Testis (tissue), 3 donors: ENCODE data around the gene NCL. TPM values are rescaled to one million over a fixed set of nuclear protein-coding genes. Genes with fewer than 3 reads are reported as not detected.

Experiments used
- DNase-seq: peaks from one replicate; pipeline ENCODE4 v3.0.0-alpha.2; 2019
- H3K27ac ChIP-seq, 2 donors: fragments of 200-600 bp; sonication (generic); one replicate each; pipeline ENCODE4 v1.5.1; 2019
- H3K27me3 ChIP-seq: fragments of 200-600 bp; sonication (generic); one replicate; pipeline ENCODE4 v1.5.1; 2019
- H3K36me3 ChIP-seq: fragments of 200-600 bp; sonication (generic); one replicate; pipeline ENCODE4 v1.5.1; 2017; ENCODE audit warnings: low read depth; ENCODE audit errors: missing control alignments
- H3K4me1 ChIP-seq: fragments of 200-600 bp; sonication (generic); one replicate; pipeline ENCODE4 v1.5.1; 2019
- H3K4me3 ChIP-seq, 2 donors: fragments of 200-600 bp; sonication (generic); one replicate each; pipeline ENCODE4 v1.5.1; 2017 to 2019
- H3K9me3 ChIP-seq: fragments of 200-600 bp; sonication (generic); one replicate; pipeline ENCODE4 v1.5.1; 2017
- CTCF ChIP-seq, 3 experiments: fragments of 450-650 bp in 2 of 3; fragments of 200-600 bp in 1 of 3; sonication (generic) in 1 of 3; IDR thresholded peaks; one replicate each; pipeline ENCODE4 v1.5.1; 2016 to 2019; ENCODE audit warnings: antibody characterized with exemption in 3 of 3, mild to moderate bottlenecking in 2 of 3, moderate library complexity in 1 of 3
- POLR2A ChIP-seq: fragments of 450-650 bp; IDR thresholded peaks from one replicate; pipeline ENCODE4 v1.6.1; 2017; ENCODE audit warnings: antibody characterized with exemption, mild to moderate bottlenecking, moderate library complexity
- WGBS, 2 donors: methylation state at CpG; one replicate each; pipeline ENCODE4 v1.1.5; 2018; 5-methylcytosine and 5-hydroxymethylcytosine counted together
- intact Hi-C: fragments of 100-400 bp; cut with DNase I; formaldehyde crosslinking; loops from one replicate; pipeline ENCODE4 v1.15.1; 2023; ENCODE audit warnings: low total_unique reads
- polyA plus RNA-seq: library from polyadenylated mRNA; stranded (reverse); fragments of 350-450 nt; fragmentation: Illumina TruSeq; extraction: RNeasy Lipid Tissue Mini Kit (QIAGEN cat#74804); gene quantifications from one replicate; pipeline ENCODE4 v1.2.3, GENCODE V29; 2014; ENCODE audit warnings: low read depth, low replicate concordance; ENCODE audit not compliant: insufficient read depth
- total RNA-seq, 2 donors: library from RNA; depleted of rRNA; stranded (reverse); fragments of >200 nt; gene quantifications; one replicate each; pipeline ENCODE4 v1.2.3, GENCODE V29; 2016

NCL gene
- total and polyA plus RNA-seq, 3 donors from 2014 or later, result 207 to 293 (median 224) TPM

GRCh38 chr2:231413921-231414476, 50.3 kb downstream of the NCL start:
- Histone ChIP-seq H3K27ac (no peak overlapping the region), H3K9me3 (no peaks in the 10 kb centered on the region), H3K27me3 (no peaks in the 10 kb centered on the region), H3K36me3 (no peaks in the 10 kb centered on the region), H3K4me3 (no peak overlapping the region), H3K4me1 (peaks cover 4% of the 10 kb centered on the region)
- intact Hi-C loops, result loop anchor here (10.0 kb wide), 2 partner anchors 119 to 179 kb away; no protein-coding TSS in a partner anchor
- TF ChIP-seq POLR2A (no peak), CTCF (IDR thresholded peaks at IDR 0.05) (no peak)
- WGBS, 2 donors, result 77 to 79% methylated on average over 15 of the region's 15 CpGs
- no peak for DNase-seq

DNA sequence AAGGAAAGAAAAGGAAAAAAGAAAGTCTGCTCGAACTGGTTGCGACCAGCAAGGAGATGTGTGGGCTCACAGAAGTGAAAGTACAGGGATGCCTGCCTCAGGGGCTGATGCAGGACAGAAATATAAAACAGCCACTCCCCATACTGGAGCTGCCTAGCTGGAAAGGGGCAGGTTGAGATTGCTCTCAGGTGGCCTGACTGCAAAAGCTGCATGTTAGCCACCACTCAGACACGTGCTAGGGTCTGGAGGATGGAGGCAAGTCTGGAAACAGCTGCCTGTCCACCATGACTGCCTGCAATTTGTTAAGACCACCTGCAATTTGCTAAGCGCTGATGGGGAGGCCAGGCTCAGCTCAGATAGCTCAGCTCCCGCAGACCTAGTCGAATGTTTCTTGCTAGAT, 50.8 kb downstream of the NCL start:
- no peak overlapping the region for H3K27ac ChIP-seq
- DNase-seq, result no peak
- H3K9me3 ChIP-seq, result no peaks in the 10 kb centered on the region
- no peak overlapping the region for H3K4me3 ChIP-seq
- no peaks in the 10 kb centered on the region for H3K27me3 ChIP-seq
- H3K36me3 ChIP-seq, result no peaks in the 10 kb centered on the region
- TF ChIP-seq CTCF (IDR thresholded peaks at IDR 0.05), result no peak
- intact Hi-C loops, result loop anchor here (10.0 kb wide), 2 partner anchors 119 to 179 kb away; no protein-coding TSS in a partner anchor
- H3K4me1 ChIP-seq, result peaks cover 4% of the 10 kb centered on the region
- WGBS, 2 donors, result 87% methylated on average over 6 of the region's 6 CpGs

DNA sequence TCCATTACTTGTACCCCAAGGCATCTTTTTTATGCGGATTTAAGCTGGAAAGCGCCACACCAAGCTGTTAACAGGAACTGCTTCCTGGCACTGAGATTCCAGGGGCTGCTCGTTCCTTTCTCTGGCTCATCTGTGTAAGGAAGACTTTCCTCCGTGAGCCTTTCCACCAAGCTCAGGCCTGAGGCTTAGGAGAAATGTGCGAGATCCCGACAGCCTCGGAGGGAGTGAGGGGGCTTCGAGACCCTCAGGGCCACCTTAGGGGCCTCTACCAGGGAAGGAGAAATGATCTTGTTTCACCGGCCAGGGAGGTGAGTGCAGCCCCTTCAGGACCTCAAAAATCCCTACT, 51.7 kb downstream of the NCL start:
- Histone ChIP-seq H3K4me3 (peak overlapping the region; percentile 56 to 58), H3K4me1 (peaks cover 10% of the 10 kb centered on the region), H3K27me3 (no peaks in the 10 kb centered on the region), H3K36me3 (no peaks in the 10 kb centered on the region), H3K9me3 (no peaks in the 10 kb centered on the region), H3K27ac (peak overlapping the region in 1 of 2 donors; percentile 62)
- 28 to 31% methylated on average over 7 to 9 of the region's 9 CpGs for WGBS, 2 donors
- no peak for DNase-seq
- TF ChIP-seq POLR2A (no peak), CTCF (IDR thresholded peaks at IDR 0.05) (no peak)
- intact Hi-C loops, result loop anchor here (10.0 kb wide), 2 partner anchors 118 to 178 kb away; no protein-coding TSS in a partner anchor

- WGBS, 2 donors, result 2 to 6% methylated on average over 11 to 59 of the region's 67 CpGs
- no peaks in the 10 kb centered on the region for H3K27me3 ChIP-seq
- H3K27ac ChIP-seq, result peak overlapping the region; percentile 20 to 62
- H3K4me3 ChIP-seq, result peak overlapping the region; percentile 56 to 58
- peaks cover 14% of the 10 kb centered on the region for H3K4me1 ChIP-seq
- H3K36me3 ChIP-seq, result no peaks in the 10 kb centered on the region
- intact Hi-C loops, result loop anchor here (10.0 kb wide), 2 partner anchors 117 to 177 kb away; no protein-coding TSS in a partner anchor
- peak; percentile 91 for DNase-seq
- H3K9me3 ChIP-seq, result no peaks in the 10 kb centered on the region
- no peak for TF ChIP-seq POLR2A
- peak; percentile 64 to 84 (median 74) for TF ChIP-seq CTCF (IDR thresholded peaks at IDR 0.05)
These were observed 52.3 kb downstream of the NCL start for GRCh38 chr2:231411831-231412617.
